Gastroesophageal sphincter (tissue), 3 donors: Measurements from ENCODE around the gene CEACAM16.

Source experiments
- CTCF ChIP-seq, 4 experiments: fragments of 200-600 bp in 2 of 4; fragments of 450-650 bp in 2 of 4; sonication (generic) in 1 of 4; IDR thresholded peaks; one replicate each; pipeline ENCODE4 v1.5.1; 2017 to 2019; ENCODE audit warnings: antibody characterized with exemption in 4 of 4, mild to moderate bottlenecking in 2 of 4, moderate library complexity in 2 of 4
- EP300 ChIP-seq: sonication (generic); formaldehyde crosslinking; IDR thresholded peaks from one replicate; pipeline ENCODE4 v1.6.1; 2017; ENCODE audit warnings: antibody characterized with exemption, mild to moderate bottlenecking
- POLR2A ChIP-seq, 2 donors: fragments of 450-650 bp; IDR thresholded peaks; one replicate each; pipeline ENCODE4 v1.6.1; 2017; ENCODE audit warnings: antibody characterized with exemption in 2 of 2, mild to moderate bottlenecking in 2 of 2, moderate library complexity in 1 of 2
- POLR2AphosphoS5 ChIP-seq: sonication (generic); formaldehyde crosslinking; IDR thresholded peaks from one replicate; pipeline ENCODE4 v1.6.1; 2017; ENCODE audit warnings: antibody characterized with exemption

- no peak for TF ChIP-seq POLR2A (IDR thresholded peaks at IDR 0.05)
- no peak for TF ChIP-seq EP300
- TF ChIP-seq CTCF (IDR thresholded peaks at IDR 0.05): no peak
- no peak for TF ChIP-seq POLR2AphosphoS5
Observed at GRCh38 chr19:44707794-44708193, 8.8 kb downstream of the CEACAM16 start.
